ENCODE results near the gene RPS6KA2.

DNA sequence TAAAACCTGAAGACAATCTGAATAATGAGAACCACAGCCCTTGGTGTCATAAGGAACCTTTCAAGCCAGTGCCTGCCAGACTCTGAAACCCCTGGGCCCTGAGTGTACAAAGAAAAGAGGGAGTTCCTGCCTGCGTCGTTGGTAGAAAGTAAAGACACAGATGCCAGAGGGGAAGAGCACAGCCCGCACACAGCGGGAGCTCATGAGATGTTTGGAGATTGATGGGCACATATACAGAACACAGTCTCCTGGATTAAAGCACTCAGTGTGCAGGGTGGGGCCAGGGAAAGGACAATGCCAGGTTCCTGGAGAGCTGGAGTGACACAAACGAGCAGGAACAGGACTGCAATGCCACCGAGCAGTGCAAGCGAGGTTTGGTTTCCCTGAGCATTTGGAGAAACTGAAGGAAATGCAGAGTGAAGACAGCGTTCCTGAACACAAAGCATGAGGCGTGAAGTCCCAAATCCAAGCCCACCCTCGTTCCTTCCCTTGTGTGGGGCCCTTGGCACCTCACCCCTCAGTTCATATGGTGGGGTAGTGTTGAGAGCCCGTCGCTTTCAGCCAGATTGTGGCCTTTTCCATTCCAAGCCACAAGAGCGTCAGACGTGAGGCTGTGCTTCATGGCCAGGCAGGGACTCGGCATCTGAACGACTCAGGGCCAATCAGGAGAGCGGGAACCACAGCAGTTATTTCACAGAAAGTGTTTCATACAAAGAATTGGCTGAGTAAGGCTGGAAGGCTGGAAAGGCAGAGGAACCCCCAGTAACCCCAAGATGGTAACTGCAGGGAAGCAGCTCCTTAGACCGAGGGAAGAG, 41.0 kb upstream of the RPS6KA2 start:
- TF ChIP-seq CTCF (IDR thresholded peaks at IDR 0.05; ENCODE audit: extremely low read depth in 1 of 2, insufficient read depth in 1 of 2, low read depth in 1 of 2, low read length in 2 of 2): no peak
- TF ChIP-seq EZH2 (IDR thresholded peaks at IDR 0.05; ENCODE audit: borderline replicate concordance, low read depth, low read length, severe bottlenecking): no peak
- TF ChIP-seq MAX (IDR thresholded peaks at IDR 0.05; ENCODE audit: insufficient read depth, insufficient read length): no peak
- no peak for TF ChIP-seq POLR2A (IDR thresholded peaks at IDR 0.05; ENCODE audit: low read depth, low read length)
- no peak for TF ChIP-seq MYC (IDR thresholded peaks at IDR 0.05; ENCODE audit: low read depth, low read length)

Measured in endothelial cell of umbilical vein (primary cell).